GM18907 (cell line): ENCODE measurements around the gene ZRSR2.
A peak's percentile ranks its signal among the peaks of the same experiment; 100 is the strongest.

Source experiments
- ATAC-seq: cut with Tn5 transposase; IDR thresholded peaks from one replicate; pipeline ENCODE4 v1.9.1; 2021; ENCODE audit warnings: mild to moderate bottlenecking, moderate library complexity; ENCODE audit not compliant: unreplicated experiment

The ZRSR2 gene

DNA sequence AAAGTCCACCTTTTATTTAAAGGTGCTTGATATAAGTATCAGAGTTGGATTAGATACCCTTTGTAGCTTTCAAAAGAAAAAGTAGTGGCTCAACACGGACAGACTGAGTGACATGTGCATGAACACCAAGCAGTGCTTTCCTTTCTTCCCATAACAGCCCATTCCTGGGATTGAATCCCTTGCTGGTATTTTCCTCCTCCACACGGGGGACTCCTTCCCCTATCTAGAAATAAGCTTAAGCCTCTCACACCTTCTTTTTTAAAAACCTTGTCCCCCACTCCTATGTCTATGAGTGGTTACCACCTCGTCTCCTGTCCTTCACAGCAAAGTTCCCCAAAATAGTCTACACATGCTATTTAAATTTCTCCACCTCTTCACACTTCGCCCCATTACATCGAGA, 59.3 kb downstream of the ZRSR2 start:
- no peak for ATAC-seq

GRCh38 chrX:15853586-15854079, 63.3 kb downstream of the ZRSR2 start:
- no peak for ATAC-seq

DNA sequence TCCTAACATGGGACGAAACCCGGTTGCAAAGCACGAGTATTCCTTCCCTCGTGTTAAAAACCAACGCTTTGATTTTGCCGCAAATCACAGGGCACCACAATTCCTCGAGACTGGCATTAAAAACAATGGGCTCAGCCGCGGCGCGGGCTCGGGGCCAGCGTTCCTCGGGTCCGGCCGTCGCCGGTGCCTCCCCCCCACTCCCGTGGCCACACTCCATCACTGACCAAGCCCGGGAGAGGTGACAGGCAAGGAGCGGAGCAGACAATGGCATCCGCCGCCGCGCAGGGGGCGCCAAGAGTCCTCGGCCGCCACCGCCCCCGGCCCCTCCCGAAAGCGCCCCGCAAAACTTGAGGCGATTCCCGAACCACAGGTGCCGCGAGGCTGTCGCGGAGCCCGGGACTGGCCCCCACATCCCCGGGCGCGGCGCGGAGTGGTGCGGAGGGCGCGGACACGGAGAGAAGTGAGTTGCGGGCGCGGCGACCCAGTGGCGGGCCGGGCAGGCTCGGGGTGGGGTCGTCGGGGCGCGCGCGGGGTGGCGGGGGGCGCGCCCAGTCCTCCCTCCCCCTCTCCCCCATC, 63.9 kb downstream of the ZRSR2 start:
- ATAC-seq, result peak; percentile 50

GRCh38 chrX:15854712-15855567, 64.7 kb downstream of the ZRSR2 start, which contains the start of gene AP1S2:
TSS of gene AP1S2 (minus strand) at chrX:15854813. CDS start at chrX:15852524, 2,289 bp downstream.
- peak; percentile 96 for ATAC-seq

- no peak for ATAC-seq
Measured at GRCh38 chrX:15855568-15856221, 65.4 kb downstream of the ZRSR2 start.

- ATAC-seq, result no peak
Measured at GRCh38 chrX:15856222-15856587, 65.9 kb downstream of the ZRSR2 start.

GRCh38 chrX:15856636-15857035, 66.4 kb downstream of the ZRSR2 start:
- ATAC-seq, result no peak

DNA sequence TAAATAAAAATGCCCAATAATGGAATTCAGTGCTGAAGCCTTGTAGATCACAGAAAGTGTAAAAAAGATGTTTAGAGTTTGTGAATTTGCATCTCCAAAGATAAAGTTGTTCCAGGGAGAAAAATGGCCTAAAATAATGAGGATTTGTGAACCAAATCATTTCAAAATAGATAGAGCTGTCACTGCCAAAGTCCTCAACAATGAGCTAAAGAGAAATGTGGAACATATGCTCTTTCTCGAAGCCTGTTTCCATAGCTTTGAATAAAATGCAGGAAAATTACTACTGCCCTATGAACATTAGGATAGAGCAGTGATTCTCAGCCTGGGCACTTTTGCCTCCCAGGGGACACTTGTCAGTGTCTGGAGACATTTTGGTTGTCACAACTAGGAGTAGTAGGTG, 67.8 kb downstream of the ZRSR2 start:
- ATAC-seq, result no peak

- no peak for ATAC-seq
Measured at GRCh38 chrX:15860921-15861320, 70.6 kb downstream of the ZRSR2 start.

GRCh38 chrX:15864023-15864422, 73.7 kb downstream of the ZRSR2 start:
- no peak for ATAC-seq

DNA sequence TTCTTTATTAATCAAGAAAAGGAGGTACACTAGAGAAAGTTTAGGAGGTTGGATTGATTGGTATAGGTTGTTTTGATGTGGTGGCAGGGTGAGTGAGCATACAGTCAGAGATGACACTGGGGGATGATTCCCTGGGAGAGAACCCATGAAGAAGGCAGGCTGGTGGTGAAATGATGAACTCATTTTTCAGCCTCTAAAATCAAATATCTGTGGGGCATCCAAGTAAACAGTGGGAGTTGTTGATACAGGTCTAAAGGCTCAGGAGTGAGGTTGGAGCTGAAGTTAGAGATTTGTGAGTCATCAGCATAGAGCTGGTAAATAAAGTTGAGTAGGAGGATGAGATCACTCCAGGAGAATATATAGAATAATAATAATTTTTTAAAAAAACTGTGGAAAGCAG, 74.3 kb downstream of the ZRSR2 start:
- ATAC-seq, result no peak

DNA sequence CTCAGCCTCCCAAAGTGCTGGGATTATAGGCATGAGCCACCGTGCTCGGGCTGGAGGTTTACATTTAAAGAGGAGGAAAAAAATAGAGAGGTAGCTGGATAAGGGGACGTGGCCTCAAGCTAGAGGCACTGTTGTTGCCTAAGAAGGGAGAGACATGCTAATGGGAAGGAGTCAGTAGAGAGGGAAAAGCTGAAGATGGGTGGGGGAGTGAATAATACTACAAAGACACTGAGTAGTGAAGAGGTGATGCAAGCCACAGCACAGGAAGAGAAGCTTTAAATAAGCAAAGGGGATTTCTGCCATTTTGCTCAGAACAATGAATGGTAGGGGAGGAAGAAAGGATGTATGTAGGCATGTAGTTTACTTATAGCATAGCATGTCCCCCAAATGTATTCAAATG, 75.9 kb downstream of the ZRSR2 start:
- no peak for ATAC-seq

DNA sequence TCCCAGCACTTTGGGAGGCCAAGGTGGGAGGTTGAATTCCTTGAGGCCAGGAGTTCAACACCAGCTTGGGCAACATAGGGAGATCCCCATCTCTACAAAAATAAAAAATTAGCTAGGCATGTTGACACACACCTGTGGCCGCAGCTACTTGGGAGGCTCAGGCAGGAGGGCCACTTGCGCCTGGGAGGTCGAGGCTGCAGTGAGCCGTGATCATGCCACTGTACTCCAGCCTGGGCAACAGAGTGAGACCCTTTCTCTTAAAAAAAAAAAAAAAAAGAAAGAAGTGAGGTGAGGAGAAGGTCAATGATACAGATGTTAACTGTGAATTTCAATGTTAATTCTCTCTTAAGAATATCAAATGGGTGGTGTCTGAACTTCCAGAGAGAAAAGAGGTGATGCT, 79.4 kb downstream of the ZRSR2 start:
- no peak for ATAC-seq

GRCh38 chrX:15870310-15870709, 80.0 kb downstream of the ZRSR2 start:
- ATAC-seq, result no peak
